Bronchial epithelial cell (primary cell): Measurements from ENCODE around the gene HEMGN. TPM values are rescaled to one million over a fixed set of nuclear protein-coding genes. Genes with fewer than 3 reads are reported as not detected.

Source experiments
- DNase-seq: peaks from one replicate; pipeline ENCODE4 v3.0.0-alpha.2; 2010; ENCODE audit warnings: low read depth
- FAIRE-seq: peaks from 2 replicates; lab custom pipeline; 2011; peaks lifted over from hg19 to GRCh38; lab: Jason Lieb, UNC
- H3K27me3 ChIP-seq: 2 replicates; pipeline ENCODE4 v1.5.1; 2011; ENCODE audit warnings: low read length; ENCODE audit not compliant: control insufficient read depth, insufficient read depth
- H3K36me3 ChIP-seq: 2 replicates; pipeline ENCODE4 v1.5.1; 2011; ENCODE audit warnings: low read length; ENCODE audit not compliant: control insufficient read depth, insufficient read depth
- H3K4me3 ChIP-seq: 2 replicates; pipeline ENCODE4 v1.5.1; 2011; ENCODE audit warnings: mild to moderate bottlenecking, low read depth, low read length, control low read depth
- CTCF ChIP-seq: IDR thresholded peaks from 2 replicates; pipeline ENCODE4 v1.5.1; 2011; ENCODE audit warnings: mild to moderate bottlenecking, moderate library complexity, low read length, control low read depth, inconsistent platforms; ENCODE audit not compliant: insufficient read depth, severe bottlenecking
- total RNA-seq: library from RNA; depleted of rRNA; stranded (reverse); fragments of >200 nt; gene quantifications from 2 replicates; pipeline ENCODE4 v1.2.1, GENCODE V29; 2014

The HEMGN gene
- total RNA-seq, 1 donor from 2014 or later = not detected

GRCh38 chr9:97891736-97892135 is 46.2 kb downstream of the HEMGN start:
- H3K27me3 ChIP-seq = no peaks in the 10 kb centered on the region
- no peak for FAIRE-seq
- no peak overlapping the region for H3K4me3 ChIP-seq
- H3K36me3 ChIP-seq = no peaks in the 10 kb centered on the region
- DNase-seq = no peak
- TF ChIP-seq CTCF = no peak

GRCh38 chr9:97889941-97890887 is 47.8 kb downstream of the HEMGN start:
- FAIRE-seq (peak; percentile 43), DNase-seq (no peak)
- no peak overlapping the region for H3K4me3 ChIP-seq
- no peaks in the 10 kb centered on the region for H3K27me3 ChIP-seq
- TF ChIP-seq CTCF = peak; percentile 76
- H3K36me3 ChIP-seq = no peaks in the 10 kb centered on the region

GRCh38 chr9:97880336-97880735 is 57.6 kb downstream of the HEMGN start:
- TF ChIP-seq CTCF = no peak
- Histone ChIP-seq H3K27me3 (no peaks in the 10 kb centered on the region), H3K4me3 (no peak overlapping the region), H3K36me3 (no peaks in the 10 kb centered on the region)
- DNase-seq = no peak
- no peak for FAIRE-seq

Other genes with a start within 250 kb of the HEMGN start
- 4.2 and 7.8 TPM in 2 replicates for gene XPA, start 240.8 kb downstream of the HEMGN start, total RNA-seq
- gene FOXE1, start 84.9 kb downstream of the HEMGN start, total RNA-seq = 1.1 and 2.6 TPM in 2 replicates
- gene TRMO, start 15.7 kb downstream of the HEMGN start, total RNA-seq = 18.4 and 25.0 TPM in 2 replicates
- gene ANP32B, start 45.2 kb upstream of the HEMGN start, total RNA-seq = 7.1 and 12.5 TPM in 2 replicates
- 98.8 and 118 TPM in 2 replicates for gene NANS, start 118.6 kb upstream of the HEMGN start, total RNA-seq
- gene TRIM14, start 181.1 kb upstream of the HEMGN start, total RNA-seq = 1.8 and 5.8 TPM in 2 replicates